H4 (cell line): ENCODE measurements around the gene UBE2E2. TPM values are rescaled to one million over a fixed set of nuclear protein-coding genes. Genes with fewer than 3 reads are reported as not detected.
"Not testable (repeated sequence)": the region's sequence is repeated elsewhere in the genome, so short reads cannot be mapped to it uniquely, and the experiment has no call there.

ENCODE experiments used
- DNase-seq: peaks from one replicate; pipeline ENCODE4 v3.0.0-alpha.2; 2015; ENCODE audit warnings: low spot score
- total RNA-seq: library from RNA; depleted of rRNA; stranded (reverse); fragments of >200 nt; shearing (Covaris generic); gene quantifications from 2 replicates; pipeline ENCODE4 v1.2.3, GENCODE V29; 2014

The UBE2E2 gene
- total RNA-seq, 1 experiment from 2014 or later: 42.5 TPM

DNA sequence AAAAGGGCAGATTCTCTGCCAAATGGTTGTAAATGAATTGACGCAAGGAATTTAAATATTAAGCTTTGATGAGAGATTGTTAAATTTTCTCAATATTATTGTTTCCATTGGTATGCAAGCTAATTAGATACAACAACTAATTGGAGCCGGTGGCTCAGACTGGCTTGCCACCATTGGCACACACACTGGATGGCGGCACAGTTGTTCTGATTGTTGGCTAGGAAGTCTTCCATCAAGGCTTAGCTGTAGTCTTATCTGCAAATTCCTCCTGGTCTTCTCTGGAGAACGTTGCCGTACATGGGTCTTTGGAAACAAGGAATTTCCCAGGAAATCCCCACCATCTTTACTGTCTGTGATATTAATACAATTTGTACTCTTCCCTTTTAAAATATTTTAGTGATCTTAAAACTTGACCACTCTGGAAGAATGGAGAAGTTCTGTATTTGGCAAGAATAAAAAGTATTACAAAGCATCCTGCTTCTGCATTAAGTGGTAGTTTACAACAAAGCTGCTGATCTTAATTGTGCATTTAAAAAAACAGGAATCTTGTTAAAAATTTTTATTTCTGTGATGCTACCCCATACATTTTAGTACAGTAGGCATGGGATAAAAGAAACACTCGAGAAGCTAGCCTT lies 126.5 kb downstream of the UBE2E2 start:
- DNase-seq: no peak

- no peak for DNase-seq
These were observed 127.4 kb downstream of the UBE2E2 start for GRCh38 chr3:23330568-23330967.

DNA sequence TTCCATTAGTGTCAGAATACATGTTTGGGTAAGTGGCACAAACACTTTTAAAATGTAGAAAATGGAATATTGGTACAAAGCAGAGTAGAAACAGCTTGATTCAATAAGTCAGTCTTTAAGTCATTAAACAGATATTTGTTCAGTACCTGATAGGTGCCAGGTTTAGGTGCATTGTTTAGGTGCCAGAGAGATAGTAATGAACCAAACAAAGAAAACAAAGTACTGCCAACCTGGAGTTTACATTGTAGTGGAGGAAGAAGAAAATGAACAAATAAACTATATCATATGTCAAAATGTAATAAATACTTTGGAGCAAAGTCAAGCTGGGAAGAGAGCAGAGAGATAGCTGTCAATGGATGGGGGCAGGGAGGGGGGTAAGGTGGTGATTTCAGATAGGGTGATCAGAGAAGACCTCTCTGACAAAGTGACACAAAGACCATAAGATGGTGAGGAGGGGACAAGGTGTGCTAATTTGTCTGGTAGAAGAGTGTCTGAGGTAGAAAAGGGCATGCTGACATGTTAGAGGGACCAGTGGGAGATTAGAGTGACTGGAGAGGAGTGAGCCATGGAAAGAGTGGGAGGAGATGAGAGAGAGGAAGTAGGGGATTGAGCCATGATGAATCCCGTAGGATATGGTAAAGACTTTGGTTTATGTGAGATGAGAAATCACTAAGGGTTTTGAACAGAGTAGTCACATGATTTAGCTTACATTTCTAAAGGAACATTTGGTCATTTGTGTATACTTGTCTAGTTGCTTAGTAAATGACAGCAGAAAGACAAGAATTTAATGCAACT lies 128.2 kb downstream of the UBE2E2 start:
- no peak for DNase-seq

- no peak for DNase-seq
These were observed 130.5 kb downstream of the UBE2E2 start for GRCh38 chr3:23333633-23334032.

- DNase-seq: not testable (repeated sequence)
These were observed 133.7 kb downstream of the UBE2E2 start for GRCh38 chr3:23336853-23337252.

- no peak for DNase-seq
These were observed 138.2 kb downstream of the UBE2E2 start for GRCh38 chr3:23341147-23341838.

GRCh38 chr3:23342343-23342742 lies 139.2 kb downstream of the UBE2E2 start:
- DNase-seq: no peak

DNA sequence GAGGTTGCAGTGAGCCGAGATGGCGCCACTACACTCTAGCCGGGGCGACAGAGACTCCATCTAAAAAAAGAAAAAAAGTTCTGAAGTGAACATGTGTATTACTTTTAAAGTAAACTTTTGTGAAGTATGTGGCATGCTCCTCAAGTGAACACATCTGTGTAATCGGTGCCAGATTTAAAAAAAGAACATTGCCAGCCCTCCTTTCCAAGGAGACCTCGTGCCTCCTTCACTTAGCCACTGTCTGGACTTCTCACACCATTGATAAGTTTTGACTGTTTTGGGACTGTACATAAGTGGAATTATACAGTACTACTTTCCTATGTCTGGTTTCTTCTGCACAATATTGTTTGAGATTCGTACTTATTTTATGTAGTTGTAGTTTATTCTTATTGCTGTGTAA lies 140.4 kb downstream of the UBE2E2 start:
- no peak for DNase-seq

GRCh38 chr3:23344886-23345285 lies 141.8 kb downstream of the UBE2E2 start:
- DNase-seq: no peak

- not testable (repeated sequence) for DNase-seq
These were observed 146.3 kb downstream of the UBE2E2 start for GRCh38 chr3:23349444-23349843.

DNA sequence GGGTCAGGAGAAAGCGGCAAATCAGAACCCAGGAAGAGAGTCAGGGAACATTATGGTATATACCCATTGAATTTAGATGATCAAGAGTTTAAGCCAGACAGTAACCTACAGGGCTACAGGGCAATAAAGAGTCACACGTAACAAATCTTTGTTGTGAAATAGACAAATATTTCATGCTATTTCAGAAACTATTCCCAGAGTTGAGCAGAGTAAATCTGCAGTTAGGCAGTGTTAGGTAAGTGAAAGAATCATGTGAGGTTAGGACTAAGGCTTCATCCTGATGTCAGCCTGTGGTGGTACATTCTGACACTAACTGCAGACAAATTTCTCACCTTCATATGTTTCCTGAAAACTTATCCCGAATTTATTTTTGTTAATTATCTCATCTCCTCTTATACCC lies 153.0 kb downstream of the UBE2E2 start:
- no peak for DNase-seq

DNA sequence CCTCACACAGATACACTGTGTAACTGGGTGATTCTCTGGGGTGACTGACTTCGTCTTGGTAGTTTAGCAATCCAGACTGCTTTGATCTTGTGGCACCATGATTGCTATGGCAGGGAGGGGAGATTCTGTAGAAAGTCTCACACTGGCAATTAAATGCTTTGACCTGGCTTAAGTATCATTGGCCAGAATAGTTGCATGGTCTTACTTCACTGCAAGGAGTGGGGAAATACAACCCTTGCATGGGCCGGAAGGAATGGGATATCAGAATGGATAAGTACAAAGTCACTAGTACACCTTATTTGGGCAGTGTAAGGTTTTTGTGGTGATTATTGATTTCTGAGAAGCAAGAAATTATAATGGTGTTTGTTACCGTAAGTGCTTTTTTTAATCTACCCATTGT lies 153.8 kb downstream of the UBE2E2 start:
- no peak for DNase-seq

DNA sequence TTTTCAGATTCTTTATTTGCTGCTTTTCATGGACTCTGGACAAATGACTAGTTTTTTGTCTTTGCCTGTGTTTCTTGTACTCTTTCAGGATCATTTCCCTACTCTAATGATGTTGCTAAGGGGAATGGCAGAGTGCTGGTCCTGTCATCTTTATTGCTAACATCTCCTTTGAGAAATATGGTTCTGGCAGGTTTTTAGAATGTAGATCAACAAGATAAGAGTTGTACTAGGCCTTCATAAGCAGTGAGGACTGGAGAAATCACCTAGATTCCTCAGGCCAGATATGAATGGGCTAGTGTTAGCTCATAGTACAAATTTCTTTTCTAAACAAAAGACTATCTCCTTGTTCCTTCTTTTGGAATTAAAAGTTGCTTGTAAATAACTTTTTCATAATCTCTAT lies 156.0 kb downstream of the UBE2E2 start:
- DNase-seq: no peak

DNA sequence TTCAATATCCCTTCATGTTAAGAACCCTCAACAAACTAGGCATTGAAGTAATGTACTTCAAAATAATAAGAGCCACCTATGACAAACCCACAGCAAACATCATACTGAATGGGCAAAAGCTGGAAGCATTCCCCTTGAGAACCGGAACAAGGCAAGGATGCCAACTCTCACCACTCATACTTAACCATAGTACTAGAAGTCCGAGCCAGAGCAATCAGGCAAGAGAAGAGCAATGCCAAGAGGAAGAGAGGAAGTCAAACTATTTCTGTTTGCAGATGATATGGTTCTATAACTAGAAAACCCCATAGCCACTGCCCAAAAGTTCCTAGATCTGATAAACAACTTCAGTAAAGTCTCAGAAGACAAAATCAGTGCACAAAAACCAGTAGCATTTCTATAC lies 161.9 kb downstream of the UBE2E2 start:
- no peak for DNase-seq

DNA sequence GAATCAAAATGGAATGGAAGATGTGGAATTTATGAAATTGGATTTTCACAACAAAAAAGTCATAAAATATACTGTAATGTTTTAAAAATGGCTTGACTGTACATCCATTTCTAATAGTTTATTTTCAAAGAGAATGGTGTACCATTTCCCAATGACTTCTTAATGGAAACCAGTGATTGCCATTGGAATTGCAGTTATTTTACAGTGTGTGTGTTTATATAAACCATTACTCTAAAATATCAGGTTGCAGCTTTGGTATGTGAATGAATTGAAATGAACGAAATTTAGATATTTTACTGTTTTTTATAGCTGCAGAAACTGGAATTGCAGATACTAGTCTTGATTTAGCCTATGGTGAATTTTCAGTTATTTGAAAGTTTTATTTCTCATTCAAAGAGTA lies 165.6 kb downstream of the UBE2E2 start:
- no peak for DNase-seq

- DNase-seq: no peak
These were observed 169.2 kb downstream of the UBE2E2 start for GRCh38 chr3:23372285-23372684.

- DNase-seq: no peak
These were observed 173.6 kb downstream of the UBE2E2 start for GRCh38 chr3:23376516-23377248.

- DNase-seq: no peak
These were observed 175.0 kb downstream of the UBE2E2 start for GRCh38 chr3:23377928-23378672.

- DNase-seq: no peak
These were observed 180.7 kb downstream of the UBE2E2 start for GRCh38 chr3:23383875-23384274.

DNA sequence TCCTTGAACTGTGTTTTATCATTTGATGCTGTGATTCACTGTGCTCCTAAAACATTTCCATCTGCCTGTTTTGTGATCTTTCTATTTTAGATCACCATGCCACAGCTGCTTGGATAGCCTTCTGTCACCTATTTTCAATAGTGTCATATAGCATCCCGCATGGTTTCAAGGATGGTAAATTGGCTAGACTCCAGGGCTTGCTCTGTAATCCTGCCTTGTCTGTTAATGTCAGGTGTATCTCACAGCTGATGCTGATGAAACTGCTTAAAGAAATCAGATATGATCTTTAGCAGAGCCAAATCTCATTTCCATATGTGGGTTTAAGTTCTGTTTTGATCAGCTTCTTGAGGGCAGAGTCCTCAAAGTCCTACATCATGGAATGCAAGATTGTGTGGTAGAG lies 182.2 kb downstream of the UBE2E2 start:
- DNase-seq: no peak

- DNase-seq: no peak
These were observed 184.3 kb downstream of the UBE2E2 start for GRCh38 chr3:23387286-23387918.
